Measurements from ENCODE around the gene ITIH5.
"Not testable (repeated sequence)": the region's sequence is repeated elsewhere in the genome, so short reads cannot be mapped to it uniquely, and the experiment has no call there.

The ITIH5 gene

DNA sequence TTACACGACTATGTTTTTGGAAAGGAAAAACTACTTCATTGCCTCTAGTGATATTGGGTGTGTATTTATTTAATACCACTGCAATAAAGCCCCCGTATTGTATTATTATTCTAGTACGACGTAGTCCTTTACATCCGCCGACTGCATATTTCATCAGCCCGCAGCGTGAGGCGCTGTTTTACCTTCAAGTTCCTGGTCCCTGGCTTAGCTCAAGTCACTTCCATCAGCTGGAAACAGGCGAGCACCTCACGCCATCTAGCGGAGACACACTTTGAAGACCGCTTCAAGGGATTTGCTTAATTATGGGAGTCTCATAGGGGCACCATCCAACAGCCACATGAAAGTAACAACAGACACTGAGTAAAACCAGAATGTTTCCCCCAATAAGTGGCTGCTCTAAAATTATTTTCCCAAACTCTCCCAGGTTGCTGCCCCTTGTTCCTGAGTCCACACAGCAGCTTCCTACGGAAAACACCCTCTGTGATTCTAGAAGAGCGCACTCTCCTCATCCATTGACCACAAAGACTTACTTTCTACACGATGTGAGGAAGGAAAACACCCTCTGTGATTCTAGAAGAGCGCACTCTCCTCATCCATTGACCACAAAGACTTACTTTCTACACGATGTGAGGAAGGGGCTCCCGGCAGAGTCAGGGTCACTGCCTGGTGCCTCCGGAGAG lies 20.6 kb upstream of the ITIH5 start:
- peak; percentile 48 for DNase-seq

GRCh38 chr10:7686351-7687171 lies 19.8 kb upstream of the ITIH5 start:
- no peak for DNase-seq

- not testable (repeated sequence) for DNase-seq
Measured at GRCh38 chr10:7680078-7680477, 13.3 kb upstream of the ITIH5 start.

DNA sequence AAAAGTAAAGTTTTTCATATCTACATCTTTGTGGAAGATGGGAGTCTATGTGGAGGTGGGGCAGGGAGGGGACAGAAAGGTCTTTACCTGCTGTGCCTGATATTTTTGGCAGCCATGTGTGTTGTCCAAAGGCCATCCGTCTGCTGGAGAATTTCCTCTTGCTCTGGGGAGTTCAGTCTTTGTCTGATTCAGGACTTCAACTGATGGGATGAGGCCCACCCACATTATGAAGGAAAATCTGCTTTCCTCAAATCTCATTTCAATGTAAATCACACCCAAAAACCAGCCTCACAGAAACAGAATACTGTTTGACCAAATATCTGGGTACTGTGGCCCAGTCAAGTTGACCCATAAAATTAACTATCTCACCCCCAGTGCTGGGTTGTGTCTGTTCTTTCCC lies 12.5 kb upstream of the ITIH5 start:
- DNase-seq, result no peak

- DNase-seq, result no peak
Measured at GRCh38 chr10:7672341-7673134, 5.8 kb upstream of the ITIH5 start.

GRCh38 chr10:7670157-7670556 lies 3.4 kb upstream of the ITIH5 start:
- no peak for DNase-seq

DNA sequence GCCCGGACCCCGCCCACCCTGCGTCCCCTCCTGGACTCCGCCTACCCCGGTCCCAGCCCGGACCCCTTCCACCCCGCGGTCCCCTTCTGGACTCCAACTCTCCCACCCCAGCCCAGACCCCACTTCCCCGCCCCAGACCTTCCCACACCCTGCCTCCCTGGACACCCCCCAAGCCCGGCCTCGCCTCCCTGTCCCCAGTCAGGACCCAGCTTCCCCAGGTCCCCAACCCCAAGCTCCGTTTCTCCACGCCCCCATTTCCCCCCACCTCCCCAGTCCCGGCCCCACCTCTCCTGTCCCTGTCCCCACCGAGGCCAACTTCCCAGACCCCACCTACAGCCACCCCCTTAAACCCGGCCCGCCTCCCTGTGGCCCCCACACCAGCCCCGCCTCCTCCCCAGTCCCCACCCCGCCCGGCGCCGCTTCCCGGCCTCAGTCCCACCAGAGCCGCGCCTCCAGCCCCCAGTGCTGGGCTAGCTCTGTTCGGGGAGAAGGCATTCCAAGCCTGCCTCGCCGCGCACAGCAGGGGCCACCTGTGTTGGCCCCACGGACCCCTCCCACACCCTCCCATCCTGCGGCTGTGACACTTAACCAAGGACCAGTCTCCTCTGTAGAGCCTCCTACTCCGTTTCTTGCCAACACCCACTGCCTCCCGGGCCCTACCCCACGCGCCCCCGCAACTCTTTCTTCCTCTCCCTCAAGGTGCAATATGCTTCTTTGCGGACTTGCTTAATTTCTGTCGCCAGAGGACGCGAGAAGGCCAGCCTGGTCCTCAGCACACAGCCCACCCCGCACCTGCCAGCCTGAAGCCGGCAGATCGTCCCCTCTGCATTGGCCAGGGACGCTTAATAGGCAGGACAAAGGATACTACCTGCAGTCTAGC lies 736 bp upstream of the ITIH5 start:
- no peak for DNase-seq

DNA sequence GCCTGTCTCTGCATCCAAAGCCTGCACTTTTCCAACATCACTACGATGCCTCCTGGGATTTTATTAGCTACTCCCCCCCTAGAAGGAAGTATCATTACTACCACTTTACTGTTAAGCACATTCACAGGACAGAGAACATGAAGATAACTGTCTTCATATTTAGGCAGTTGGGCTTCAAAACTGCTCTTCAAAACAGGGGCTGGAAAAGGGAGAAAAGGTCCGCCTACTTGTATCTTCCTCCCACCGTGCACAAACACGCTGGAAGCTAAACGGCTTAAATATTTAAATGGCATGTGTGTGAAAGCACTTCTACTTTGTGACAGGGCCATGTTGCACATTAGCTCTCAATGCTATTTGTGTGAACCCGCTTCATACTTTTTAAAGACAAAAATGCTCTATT lies 999 bp downstream of the ITIH5 start:
- no peak for DNase-seq

- DNase-seq, result no peak
Measured at GRCh38 chr10:7664707-7665106, 2.1 kb downstream of the ITIH5 start.

GRCh38 chr10:7662522-7662921 lies 4.2 kb downstream of the ITIH5 start:
- DNase-seq, result no peak

DNA sequence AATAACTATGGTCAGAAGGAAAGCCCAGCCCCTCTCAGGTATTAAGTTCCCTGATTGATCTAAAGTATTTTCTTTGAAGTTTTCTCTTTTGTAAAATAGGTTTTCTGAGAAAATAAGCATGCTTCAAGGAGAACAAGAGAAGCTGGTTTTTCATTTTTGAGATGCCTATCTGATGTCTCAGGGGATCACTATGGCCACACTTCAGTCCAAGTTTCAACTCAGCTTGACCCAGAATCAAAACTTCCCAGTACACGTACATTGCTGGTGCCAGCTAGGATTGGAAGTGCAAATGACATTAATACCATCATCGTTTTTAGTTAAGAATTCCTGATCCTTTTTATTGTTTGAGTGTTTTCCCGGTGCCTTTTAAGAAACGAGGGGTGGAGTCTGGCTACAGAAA lies 7.2 kb downstream of the ITIH5 start:
- DNase-seq, result no peak

DNA sequence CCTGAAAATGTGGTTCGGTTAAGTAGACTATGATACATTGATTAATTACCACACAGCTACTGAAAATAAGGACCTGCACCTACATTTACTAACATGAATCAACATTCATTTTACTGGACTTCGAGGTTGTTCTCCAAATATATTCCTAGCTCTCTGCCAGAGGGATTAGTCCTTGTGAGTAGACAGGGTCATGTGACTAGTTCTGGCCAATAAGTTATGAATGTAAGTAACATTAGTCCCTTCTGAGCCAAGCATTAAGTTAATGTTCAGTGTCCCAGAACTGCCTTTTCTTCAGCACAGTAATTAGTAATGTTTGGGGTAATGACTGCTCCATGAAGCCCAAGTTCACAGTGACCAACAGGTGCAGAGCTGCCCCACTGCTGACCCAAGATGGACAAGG lies 9.2 kb downstream of the ITIH5 start:
- DNase-seq, result no peak

GRCh38 chr10:7657079-7657478 lies 9.7 kb downstream of the ITIH5 start:
- DNase-seq, result not testable (repeated sequence)

DNA sequence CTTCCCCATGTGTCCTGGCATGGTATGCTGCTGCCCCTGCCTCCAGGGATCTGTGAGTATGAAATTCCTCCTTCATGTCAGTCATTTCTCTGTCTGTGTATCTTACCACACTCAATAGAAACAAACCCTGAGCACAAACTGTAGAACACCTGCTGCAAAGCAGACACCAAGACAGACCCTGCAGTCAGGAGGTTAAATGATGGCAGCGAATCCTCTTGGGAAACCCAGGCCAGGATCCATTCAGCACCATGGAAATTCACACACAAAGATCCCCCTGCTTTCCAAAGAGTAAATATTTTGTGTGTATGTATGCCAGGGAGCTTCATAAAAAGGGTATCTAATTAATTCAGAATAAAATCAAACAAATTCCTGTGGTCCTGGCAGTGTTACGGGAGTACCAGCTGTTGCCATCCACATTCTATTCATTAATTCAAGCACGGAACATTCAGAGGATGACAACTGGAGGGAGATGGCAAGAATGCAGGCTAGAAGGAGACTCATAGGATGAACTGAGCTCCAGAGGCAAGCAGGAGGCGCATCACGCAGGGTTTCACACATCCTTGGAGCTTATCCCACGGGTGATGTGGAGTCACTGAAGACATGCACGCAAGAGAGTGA lies 14.8 kb downstream of the ITIH5 start:
- DNase-seq, result no peak

DNA sequence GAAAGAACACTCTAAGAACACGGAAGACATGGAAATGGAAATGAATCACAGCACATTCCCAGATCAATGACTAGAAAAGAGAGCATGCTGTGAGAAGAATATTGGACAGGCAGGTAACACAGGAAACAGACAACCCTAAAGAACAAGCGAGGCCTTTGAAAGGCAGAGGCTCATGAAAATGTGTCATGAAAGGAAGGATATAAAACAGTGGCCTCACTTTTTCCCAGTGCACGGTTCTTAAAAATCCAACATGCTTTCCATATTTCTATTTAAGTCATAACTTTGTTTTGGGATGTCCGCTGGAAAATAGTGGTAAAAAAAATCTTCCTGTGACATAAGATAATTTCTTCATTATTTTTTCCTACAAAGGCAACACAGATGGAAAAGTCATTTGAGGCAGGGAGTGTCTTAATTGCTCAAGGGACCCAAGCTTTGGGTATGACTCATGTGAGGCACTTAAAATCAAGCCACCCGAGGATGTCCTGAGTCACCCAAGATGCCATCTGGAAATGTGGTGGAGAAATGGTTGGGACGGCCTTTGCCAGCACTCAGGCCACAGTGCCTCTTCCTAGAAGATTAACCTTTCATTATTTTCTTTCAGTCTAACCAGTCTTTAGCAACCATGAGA lies 17.0 kb downstream of the ITIH5 start:
- DNase-seq, result no peak

GRCh38 chr10:7647062-7647664 lies 19.6 kb downstream of the ITIH5 start:
- DNase-seq, result no peak

GRCh38 chr10:7642491-7643011 lies 24.2 kb downstream of the ITIH5 start:
- no peak for DNase-seq

GRCh38 chr10:7635408-7636125 lies 31.2 kb downstream of the ITIH5 start:
- DNase-seq, result no peak

- no peak for DNase-seq
Measured at GRCh38 chr10:7634142-7634894, 32.4 kb downstream of the ITIH5 start.

- DNase-seq, result no peak
Measured at GRCh38 chr10:7626283-7626682, 40.5 kb downstream of the ITIH5 start.
